ENCODE results near the gene CA11. TPM values are rescaled to one million over a fixed set of nuclear protein-coding genes. Genes with fewer than 3 reads are reported as not detected.
"Not testable (repeated sequence)": the region's sequence is repeated elsewhere in the genome, so short reads cannot be mapped to it uniquely, and the experiment has no call there.

The CA11 gene
- total RNA-seq, 4 donors from 2014 or later: 11.9 to 16.5 (median 14.9) TPM

DNA sequence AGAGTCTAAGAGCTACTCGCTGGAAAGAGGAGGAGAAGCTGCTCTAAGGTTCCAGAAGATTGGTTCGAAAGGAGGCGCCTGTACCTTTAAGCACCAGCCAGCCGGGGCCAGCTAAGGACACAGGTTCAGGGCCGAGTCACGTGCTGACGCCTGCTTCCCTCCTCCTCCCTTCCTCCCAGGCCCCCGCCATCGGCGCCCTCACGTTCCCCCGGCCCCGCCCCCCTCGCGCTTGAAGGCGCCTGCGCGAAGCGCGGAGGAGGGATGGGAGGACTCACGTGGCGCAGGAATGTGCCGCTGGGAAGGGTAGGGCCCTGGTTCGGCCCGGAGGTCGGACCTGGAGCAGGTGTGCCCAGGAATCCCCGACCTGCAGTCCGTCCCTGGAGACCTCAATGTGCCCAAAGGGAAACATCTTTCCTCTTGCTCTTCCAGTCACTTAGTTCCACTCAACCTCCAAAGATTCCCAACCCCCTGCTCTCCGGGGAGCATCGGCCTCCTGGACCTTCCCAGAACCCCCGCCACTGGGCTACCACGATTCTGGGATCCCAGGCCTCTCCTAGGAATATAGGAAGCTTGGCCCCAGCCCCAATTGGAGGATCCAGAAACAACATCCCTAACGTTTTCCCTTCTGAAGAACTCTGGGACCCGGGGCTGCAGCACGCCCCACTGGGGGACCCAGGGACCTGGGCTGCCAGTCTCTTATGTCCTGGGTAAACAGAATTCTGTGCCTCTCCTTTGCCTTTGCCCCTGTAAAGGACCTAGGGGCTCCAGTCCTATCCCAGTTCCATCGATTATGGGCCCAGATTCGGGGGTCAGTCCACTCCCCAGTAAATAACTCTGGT, 11.3 kb downstream of the CA11 start:
- peak overlapping the region; percentile 95 to 100 (median 96) for H3K27ac ChIP-seq (replicated peaks in 1 of 4)
- TF ChIP-seq, protein P1, sequence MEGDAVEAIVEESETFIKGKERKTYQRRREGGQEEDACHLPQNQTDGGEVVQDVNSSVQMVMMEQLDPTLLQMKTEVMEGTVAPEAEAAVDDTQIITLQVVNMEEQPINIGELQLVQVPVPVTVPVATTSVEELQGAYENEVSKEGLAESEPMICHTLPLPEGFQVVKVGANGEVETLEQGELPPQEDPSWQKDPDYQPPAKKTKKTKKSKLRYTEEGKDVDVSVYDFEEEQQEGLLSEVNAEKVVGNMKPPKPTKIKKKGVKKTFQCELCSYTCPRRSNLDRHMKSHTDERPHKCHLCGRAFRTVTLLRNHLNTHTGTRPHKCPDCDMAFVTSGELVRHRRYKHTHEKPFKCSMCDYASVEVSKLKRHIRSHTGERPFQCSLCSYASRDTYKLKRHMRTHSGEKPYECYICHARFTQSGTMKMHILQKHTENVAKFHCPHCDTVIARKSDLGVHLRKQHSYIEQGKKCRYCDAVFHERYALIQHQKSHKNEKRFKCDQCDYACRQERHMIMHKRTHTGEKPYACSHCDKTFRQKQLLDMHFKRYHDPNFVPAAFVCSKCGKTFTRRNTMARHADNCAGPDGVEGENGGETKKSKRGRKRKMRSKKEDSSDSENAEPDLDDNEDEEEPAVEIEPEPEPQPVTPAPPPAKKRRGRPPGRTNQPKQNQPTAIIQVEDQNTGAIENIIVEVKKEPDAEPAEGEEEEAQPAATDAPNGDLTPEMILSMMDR (IDR thresholded peaks at IDR 0.05): peak in 1 of 3 experiments; percentile 33
- TF ChIP-seq POLR2A (IDR thresholded peaks at IDR 0.05; ENCODE audit: low read depth) (peak; percentile 27), EP300 (IDR thresholded peaks at IDR 0.05) (no peak), POLR2AphosphoS5 (IDR thresholded peaks at IDR 0.05) (peak; percentile 85 to 99)
- intact Hi-C loops (cut with DNase I): no loop called here
- 6% methylated on average over 23 of the region's 37 CpGs for WGBS
- no peaks in the 10 kb centered on the region for H3K9me3 ChIP-seq
- H3K4me3 ChIP-seq: peak overlapping the region; percentile 63 to 81 (median 78)
- no peaks in the 10 kb centered on the region for H3K27me3 ChIP-seq
- peak; percentile 98 for DNase-seq (ENCODE audit: extremely low spot score)
- peaks cover 67 to 88% (median 86%) of the 10 kb centered on the region in 4 donors for H3K4me1 ChIP-seq
- peaks cover 0 to 25% (median 0%) of the 10 kb centered on the region in 4 donors for H3K36me3 ChIP-seq

DNA sequence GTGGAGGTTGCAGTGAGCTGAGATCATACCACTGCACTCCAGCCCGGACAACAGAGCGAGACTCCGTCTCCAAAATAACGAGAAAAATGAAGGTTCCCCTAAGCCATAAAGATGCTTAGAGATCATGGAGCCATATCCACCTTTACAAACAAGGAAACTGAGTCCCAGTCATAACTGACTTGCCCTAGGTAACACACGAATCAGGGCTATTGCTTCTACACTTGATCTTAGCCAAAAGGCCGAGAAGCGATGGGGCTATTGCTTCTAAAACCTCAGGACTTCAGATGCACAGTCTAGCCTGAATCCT, 12.0 kb downstream of the CA11 start:
- Histone ChIP-seq H3K27me3 (no peaks in the 10 kb centered on the region), H3K4me3 (peak overlapping the region; percentile 63 to 81 (median 78)), H3K4me1 (peaks cover 69 to 92% (median 89%) of the 10 kb centered on the region in 4 donors), H3K27ac (replicated peaks in 1 of 4) (peak overlapping the region; percentile 95 to 100 (median 96)), H3K9me3 (no peaks in the 10 kb centered on the region), H3K36me3 (peaks cover 0 to 31% (median 0%) of the 10 kb centered on the region in 4 donors)
- 36% methylated on average over 7 of the region's 7 CpGs for WGBS
- TF ChIP-seq, protein P1 (IDR thresholded peaks at IDR 0.05): no peak
- no peak for TF ChIP-seq EP300 (IDR thresholded peaks at IDR 0.05)
- no peak for TF ChIP-seq POLR2AphosphoS5 (IDR thresholded peaks at IDR 0.05)
- no peak for TF ChIP-seq POLR2A (IDR thresholded peaks at IDR 0.05; ENCODE audit: low read depth)
- intact Hi-C loops (cut with DNase I): no loop called here
- no peak for DNase-seq (ENCODE audit: extremely low spot score)

DNA sequence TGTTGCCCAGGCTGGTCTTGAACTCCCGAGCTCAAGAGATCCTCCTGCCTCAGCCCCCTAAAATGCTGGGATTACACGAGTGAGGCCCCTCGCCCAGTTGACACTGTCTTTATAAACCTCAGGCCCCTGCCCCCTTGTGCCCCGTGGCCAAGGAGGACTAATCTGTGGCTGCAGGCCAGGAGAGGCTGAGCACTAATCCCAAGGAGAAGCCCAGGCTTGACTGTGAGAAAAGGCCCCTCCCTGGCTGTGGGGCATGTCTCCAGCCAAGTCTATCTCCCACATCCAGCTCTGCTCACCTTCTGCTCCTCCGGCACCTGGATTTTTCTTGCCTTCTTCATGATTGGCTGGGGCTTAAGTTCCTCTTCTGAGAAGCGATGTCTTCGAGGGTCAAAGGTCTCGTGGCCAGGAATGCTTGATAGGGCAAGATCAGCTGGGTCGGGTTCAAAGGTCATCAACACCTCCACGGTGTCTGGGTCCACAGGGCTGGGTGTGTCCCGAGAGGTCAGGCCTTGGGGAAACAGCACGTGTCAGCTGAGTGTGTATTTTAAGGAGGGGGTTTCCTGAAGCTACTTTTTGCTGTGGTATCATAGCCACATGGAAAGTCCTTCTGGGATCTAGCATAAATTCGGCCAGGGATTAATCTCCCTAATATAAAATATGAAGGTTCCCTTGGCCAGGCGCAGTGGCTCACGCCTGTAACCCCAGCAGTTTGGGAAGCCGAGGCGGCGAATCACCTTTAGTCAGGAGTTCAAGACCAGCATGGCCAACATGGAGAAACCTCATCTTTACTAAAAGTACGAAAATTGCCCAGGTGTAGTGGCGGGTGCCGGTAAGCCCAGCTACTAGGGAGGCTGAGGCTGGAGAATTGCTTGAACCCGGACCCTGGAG, 12.6 kb downstream of the CA11 start:
- 73% methylated on average over 18 of the region's 22 CpGs for WGBS
- intact Hi-C loops (cut with DNase I): no loop called here
- Histone ChIP-seq H3K4me3 (peak overlapping the region in 3 of 4 donors; percentile 78 to 81 (median 79)), H3K4me1 (peaks cover 64 to 90% (median 86%) of the 10 kb centered on the region in 4 donors), H3K27me3 (no peaks in the 10 kb centered on the region), H3K9me3 (no peaks in the 10 kb centered on the region), H3K27ac (replicated peaks in 1 of 4) (peak overlapping the region; percentile 95 to 100 (median 96)), H3K36me3 (peaks cover 0 to 35% (median 0%) of the 10 kb centered on the region in 4 donors)
- no peak for DNase-seq (ENCODE audit: extremely low spot score)
- TF ChIP-seq POLR2AphosphoS5 (IDR thresholded peaks at IDR 0.05): no peak
- TF ChIP-seq EP300 (IDR thresholded peaks at IDR 0.05): no peak
- TF ChIP-seq POLR2A (IDR thresholded peaks at IDR 0.05; ENCODE audit: low read depth): no peak
- TF ChIP-seq, protein P1 (IDR thresholded peaks at IDR 0.05): no peak

DNA sequence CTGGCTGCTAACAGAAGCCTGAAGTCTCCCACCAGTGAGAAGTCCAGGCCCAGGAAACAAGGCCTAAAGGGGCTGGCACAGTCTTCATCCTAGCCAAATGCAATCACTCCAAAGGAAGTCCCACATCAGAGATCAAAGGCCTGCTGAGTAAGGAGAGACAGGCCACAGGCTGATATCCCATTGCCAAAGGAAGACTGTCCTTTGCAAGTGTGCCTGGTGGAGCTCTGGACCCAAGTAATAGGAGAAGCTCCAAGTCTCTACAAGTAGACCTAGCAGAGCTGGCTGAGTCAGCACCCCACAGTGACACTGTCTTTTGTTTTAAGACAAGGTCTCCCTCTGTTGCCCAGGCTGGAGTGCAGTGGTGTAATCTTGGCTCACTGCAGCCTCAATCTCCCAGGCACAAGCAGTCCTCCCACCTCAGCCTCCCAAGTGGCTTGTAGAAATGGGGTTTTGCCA, 13.3 kb downstream of the CA11 start:
- Histone ChIP-seq H3K4me1 (peaks cover 63 to 86% (median 83%) of the 10 kb centered on the region in 4 donors), H3K36me3 (peaks cover 0 to 42% (median 0%) of the 10 kb centered on the region in 4 donors), H3K27me3 (no peaks in the 10 kb centered on the region), H3K4me3 (no peak overlapping the region), H3K27ac (replicated peaks in 1 of 4) (peak overlapping the region; percentile 95 to 100 (median 96)), H3K9me3 (no peaks in the 10 kb centered on the region)
- DNase-seq (ENCODE audit: extremely low spot score): no peak
- no peak for TF ChIP-seq EP300 (IDR thresholded peaks at IDR 0.05)
- TF ChIP-seq, protein P1 (IDR thresholded peaks at IDR 0.05): no peak
- TF ChIP-seq POLR2AphosphoS5 (IDR thresholded peaks at IDR 0.05): no peak
- TF ChIP-seq POLR2A (IDR thresholded peaks at IDR 0.05; ENCODE audit: low read depth): no peak
- intact Hi-C loops (cut with DNase I): no loop called here

DNA sequence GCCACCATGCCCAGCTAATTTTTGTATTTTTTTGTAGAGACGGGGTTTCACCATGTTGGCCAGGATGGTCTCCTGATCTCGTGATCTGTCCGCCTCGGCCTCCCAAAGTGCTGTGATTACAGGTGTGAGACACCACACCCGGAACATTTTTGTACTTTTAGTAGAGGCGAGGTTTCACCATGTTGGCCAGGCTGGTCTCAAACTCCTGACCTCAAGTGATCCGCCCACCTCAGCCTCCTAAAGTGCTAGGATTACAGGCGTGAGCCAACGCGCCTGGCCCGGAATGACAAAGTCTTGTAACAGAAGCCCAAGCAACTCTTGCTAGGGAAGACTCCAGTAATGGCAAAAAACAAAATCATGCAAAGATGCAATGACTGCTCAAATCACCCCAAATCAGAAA, 13.7 kb downstream of the CA11 start:
- peak overlapping the region in 3 of 4 donors; percentile 95 to 100 (median 97) for H3K27ac ChIP-seq (replicated peaks in 1 of 4)
- H3K4me1 ChIP-seq: peaks cover 63 to 85% (median 83%) of the 10 kb centered on the region in 4 donors
- H3K9me3 ChIP-seq; intact Hi-C loops (cut with DNase I); H3K27me3 ChIP-seq; H3K4me3 ChIP-seq; DNase-seq (ENCODE audit: extremely low spot score): not testable (repeated sequence)
- peaks cover 0 to 46% (median under 1%) of the 10 kb centered on the region in 4 donors for H3K36me3 ChIP-seq
- WGBS: 91% methylated on average over 11 of the region's 11 CpGs

Measured in esophagus muscularis mucosa (tissue), 4 donors.